ENCODE results near the gene KIF5A.

KIF5A gene

DNA sequence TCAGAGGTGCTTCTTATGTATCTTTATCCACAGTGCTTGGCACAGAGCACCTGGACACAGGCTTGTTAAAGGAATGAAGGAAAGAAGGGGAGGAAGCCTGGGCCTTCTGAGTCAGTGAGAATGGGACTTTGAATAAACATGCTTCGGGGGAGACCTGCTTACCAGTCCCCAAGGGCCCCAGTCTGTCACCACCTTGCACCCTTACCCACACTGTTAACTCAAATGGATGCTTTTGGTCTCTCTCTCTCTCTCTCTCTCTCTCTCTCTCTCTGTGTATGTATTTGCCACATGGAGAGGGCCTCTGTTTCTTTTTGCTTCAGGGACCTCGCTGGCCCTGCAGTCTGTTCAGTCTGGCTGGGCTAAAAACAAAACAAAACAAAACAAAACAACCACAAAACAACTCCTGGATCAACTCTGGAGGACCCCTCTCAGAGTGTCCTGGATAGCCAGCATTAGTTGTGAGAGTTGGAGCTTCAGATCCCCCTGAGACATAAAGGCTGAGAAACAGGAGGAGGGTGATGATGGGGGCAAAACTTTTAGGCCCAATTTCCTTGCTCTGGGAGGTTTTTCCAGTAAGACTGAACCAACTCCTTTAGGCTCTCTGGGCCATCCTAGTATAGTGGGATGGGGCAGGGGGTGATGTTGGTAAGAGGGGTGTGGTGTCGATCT is 1.9 kb downstream of the KIF5A start:
- no peak overlapping the region for H3K4me3 ChIP-seq (replicated peaks; ENCODE audit: low read depth, low read length)
- TF ChIP-seq, protein P1, sequence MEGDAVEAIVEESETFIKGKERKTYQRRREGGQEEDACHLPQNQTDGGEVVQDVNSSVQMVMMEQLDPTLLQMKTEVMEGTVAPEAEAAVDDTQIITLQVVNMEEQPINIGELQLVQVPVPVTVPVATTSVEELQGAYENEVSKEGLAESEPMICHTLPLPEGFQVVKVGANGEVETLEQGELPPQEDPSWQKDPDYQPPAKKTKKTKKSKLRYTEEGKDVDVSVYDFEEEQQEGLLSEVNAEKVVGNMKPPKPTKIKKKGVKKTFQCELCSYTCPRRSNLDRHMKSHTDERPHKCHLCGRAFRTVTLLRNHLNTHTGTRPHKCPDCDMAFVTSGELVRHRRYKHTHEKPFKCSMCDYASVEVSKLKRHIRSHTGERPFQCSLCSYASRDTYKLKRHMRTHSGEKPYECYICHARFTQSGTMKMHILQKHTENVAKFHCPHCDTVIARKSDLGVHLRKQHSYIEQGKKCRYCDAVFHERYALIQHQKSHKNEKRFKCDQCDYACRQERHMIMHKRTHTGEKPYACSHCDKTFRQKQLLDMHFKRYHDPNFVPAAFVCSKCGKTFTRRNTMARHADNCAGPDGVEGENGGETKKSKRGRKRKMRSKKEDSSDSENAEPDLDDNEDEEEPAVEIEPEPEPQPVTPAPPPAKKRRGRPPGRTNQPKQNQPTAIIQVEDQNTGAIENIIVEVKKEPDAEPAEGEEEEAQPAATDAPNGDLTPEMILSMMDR (IDR thresholded peaks at IDR 0.05; ENCODE audit: low read depth, low read length, missing control alignments), result no peak
- DNase-seq (ENCODE audit: extremely low read depth, low read depth), result no peak

DNA sequence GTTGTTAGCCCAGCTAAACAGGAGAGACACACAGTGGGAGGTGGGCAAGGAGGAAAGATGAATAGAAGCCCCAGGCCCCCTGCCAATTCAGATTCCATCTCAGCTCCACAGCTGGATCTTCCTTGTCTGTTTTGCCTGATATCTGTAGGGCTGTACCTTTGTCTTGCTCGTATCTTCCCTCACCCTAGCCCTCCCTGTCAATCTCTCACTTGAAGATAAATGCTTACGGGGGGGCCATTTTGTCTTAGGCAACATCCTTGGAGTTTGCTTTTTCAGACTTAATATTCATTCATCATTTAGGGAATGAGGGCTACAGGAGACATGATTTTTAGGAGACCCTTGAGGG is 2.4 kb downstream of the KIF5A start:
- TF ChIP-seq, protein P1 (IDR thresholded peaks at IDR 0.05; ENCODE audit: low read depth, low read length, missing control alignments), result no peak
- no peak overlapping the region for H3K4me3 ChIP-seq (replicated peaks; ENCODE audit: low read depth, low read length)
- no peak for DNase-seq (ENCODE audit: extremely low read depth, low read depth)

DNA sequence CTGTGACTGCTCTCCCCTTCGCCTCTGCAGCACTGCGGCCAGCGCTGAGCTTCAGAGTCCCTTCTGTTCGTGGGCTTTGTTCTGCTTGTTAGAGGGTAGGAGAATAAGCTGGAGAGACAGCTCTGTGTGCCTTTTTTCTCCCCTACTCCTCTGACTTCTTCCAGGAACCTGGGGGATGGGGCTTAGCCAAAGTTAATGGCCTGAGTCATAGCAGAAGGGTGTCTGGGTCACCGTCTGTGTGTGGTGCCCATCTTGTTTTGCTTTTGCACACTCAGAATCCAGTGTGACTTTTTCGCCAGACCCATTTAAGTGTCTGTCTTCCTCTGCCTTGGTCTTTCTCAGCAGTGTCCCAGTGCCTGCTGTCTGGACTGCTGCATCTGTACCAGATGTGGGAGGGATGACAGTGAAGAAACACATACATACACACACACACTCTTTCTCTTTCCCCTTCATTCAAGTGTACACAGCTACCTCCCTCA is 3.0 kb downstream of the KIF5A start:
- TF ChIP-seq, protein P1 (IDR thresholded peaks at IDR 0.05; ENCODE audit: low read depth, low read length, missing control alignments), result no peak
- no peak overlapping the region for H3K4me3 ChIP-seq (replicated peaks; ENCODE audit: low read depth, low read length)
- DNase-seq (ENCODE audit: extremely low read depth, low read depth), result peak; percentile 17

DNA sequence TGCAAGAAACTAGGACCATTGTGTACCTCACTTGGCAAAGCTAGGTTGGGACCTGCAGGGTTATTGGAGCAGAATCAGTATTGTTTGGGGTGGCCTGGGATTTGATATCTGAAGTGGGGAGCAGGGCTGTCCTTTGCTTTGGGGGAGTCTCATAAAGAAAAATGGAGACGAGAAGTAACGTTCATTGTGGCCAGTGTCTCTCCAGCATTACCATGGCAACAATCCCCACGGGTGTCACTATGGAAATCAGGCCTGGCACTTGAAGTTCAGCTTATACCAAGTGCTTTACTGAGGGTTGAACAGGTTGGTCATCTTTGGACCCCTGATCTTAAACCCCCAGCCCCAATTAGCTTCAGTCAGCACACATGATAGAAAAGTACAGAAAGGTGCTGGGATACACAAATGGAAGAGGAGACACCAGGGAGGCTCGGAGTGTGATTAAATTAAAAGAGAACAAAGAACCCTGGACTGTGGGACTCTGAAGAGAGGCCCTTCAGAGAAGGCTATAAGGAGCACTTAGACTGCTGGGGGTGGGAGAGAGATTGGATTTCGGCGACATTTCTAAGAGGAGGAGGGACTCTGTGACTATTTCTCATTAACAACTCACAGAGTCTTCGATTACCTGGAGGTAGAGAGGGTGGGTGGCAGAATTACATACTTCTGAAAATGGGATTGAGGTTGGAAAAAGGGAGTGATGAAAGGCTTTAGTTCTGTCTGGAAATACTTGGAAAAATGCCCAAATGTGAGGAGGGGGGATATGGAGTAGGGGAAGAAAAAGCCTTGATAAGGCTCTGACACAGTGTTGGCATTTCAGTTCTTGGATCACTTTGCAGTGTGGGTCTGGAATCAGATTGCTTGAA is 3.7 kb downstream of the KIF5A start:
- H3K4me3 ChIP-seq (replicated peaks; ENCODE audit: low read depth, low read length), result no peak overlapping the region
- no peak for DNase-seq (ENCODE audit: extremely low read depth, low read depth)
- TF ChIP-seq, protein P1 (IDR thresholded peaks at IDR 0.05; ENCODE audit: low read depth, low read length, missing control alignments), result no peak

DNA sequence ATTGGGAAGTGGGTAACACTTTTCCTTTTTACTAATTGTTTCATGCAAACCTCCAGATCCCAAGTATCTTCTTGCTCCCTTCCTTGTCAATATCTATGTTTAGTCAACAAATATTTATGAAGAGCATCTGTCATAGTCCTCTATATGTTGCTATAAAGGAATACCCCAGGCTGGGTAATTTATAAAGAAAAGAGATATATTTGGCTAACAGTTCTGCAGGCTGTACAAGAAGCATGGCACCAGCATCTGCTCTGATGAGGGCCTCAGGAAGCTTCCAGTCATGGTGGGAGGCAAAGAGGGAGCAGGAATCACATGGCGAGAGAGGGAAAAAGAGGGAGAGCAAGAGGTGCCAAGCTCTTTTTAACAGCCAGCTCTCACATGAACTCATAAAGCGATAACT is 4.6 kb downstream of the KIF5A start:
- no peak for DNase-seq (ENCODE audit: extremely low read depth, low read depth)
- no peak overlapping the region for H3K4me3 ChIP-seq (replicated peaks; ENCODE audit: low read depth, low read length)
- TF ChIP-seq, protein P1 (IDR thresholded peaks at IDR 0.05; ENCODE audit: low read depth, low read length, missing control alignments), result no peak

DNA sequence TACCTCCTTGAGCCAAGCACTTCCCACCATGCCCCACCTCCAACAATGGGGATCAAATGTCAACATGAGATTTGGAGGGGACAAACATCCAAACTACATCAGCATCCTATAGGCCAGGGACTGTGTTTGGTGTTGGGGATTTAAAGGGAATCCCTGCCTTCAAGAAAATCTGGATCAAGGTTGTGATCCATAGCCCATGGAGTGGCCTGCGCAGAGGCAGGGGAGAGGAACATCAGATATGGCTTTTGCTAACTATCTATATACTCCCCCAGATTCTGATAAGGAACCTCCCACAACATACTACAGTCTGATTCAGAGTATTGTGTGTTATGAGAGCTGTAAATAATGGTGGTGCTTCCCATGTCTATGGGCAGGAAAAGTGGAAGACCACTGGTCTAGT is 5.1 kb downstream of the KIF5A start:
- DNase-seq (ENCODE audit: extremely low read depth, low read depth), result no peak
- H3K4me3 ChIP-seq (replicated peaks; ENCODE audit: low read depth, low read length), result no peak overlapping the region
- TF ChIP-seq, protein P1 (IDR thresholded peaks at IDR 0.05; ENCODE audit: low read depth, low read length, missing control alignments), result no peak

Data from HFF-Myc (cell line).